K562 (cell line): ENCODE data around the gene SND1. TPM values are rescaled to one million over a fixed set of nuclear protein-coding genes. Genes with fewer than 3 reads are reported as not detected.

ENCODE experiments used
- ARID2 ChIP-seq: fragments of 450-650 bp; IDR thresholded peaks from 2 replicates; pipeline ENCODE4 v1.6.1; 2017; ENCODE audit warnings: antibody characterized with exemption, mild to moderate bottlenecking
- CBX3 ChIP-seq, 2 experiments: IDR thresholded peaks; 1 replicate in 1 of 2; 2 replicates in 1 of 2; pipeline ENCODE4 v1.6.1; 2012; ENCODE audit warnings: inconsistent platforms in 2 of 2, low read length in 2 of 2, borderline replicate concordance in 1 of 2, control low read depth in 1 of 2
- EP300 ChIP-seq: IDR thresholded peaks from 2 replicates; pipeline ENCODE4 v1.6.1; 2012; ENCODE audit warnings: low read length, improper control_type of control experiment
- GABPA ChIP-seq: fragments of 200-800 bp; sonication (Bioruptor generic); conservative IDR thresholded peaks from 2 replicates; pipeline ENCODE4 v1.6.1; 2016; ENCODE audit warnings: low read depth, missing genetic modification characterization, missing compliant biosample characterization
- HDAC6 ChIP-seq: IDR thresholded peaks from 2 replicates; pipeline ENCODE4 v1.6.1; 2012; ENCODE audit warnings: low read depth, mild to moderate bottlenecking, control low read depth, inconsistent platforms, low read length, moderate library complexity
- STAG1 ChIP-seq: sonication (generic); formaldehyde crosslinking; IDR thresholded peaks from 2 replicates; pipeline ENCODE4 v1.5.0; 2020; ENCODE audit warnings: missing genetic modification reagents, borderline replicate concordance
- ZBTB17 ChIP-seq: fragments of 450-650 bp; formaldehyde crosslinking; IDR thresholded peaks from 2 replicates; pipeline ENCODE4 v1.4.0; 2020; ENCODE audit warnings: mild to moderate bottlenecking
- polyA plus RNA-seq, 8 experiments: library from polyadenylated mRNA; depleted of rRNA in 4 of 8; stranded (reverse) in 5 of 8; unstranded in 3 of 8; fragments of >200 nt; fragmentation: Nextera tagmentation in 2 of 8; fragmentation: Illumina TruSeq in 1 of 8; extraction: Ambion mirVana in 2 of 8; extraction: Trizol in 1 of 8; gene quantifications; 2 replicates each; pipeline versions ENCODE4 v1.2.1 to v1.2.3, GENCODE V29; 2011 to 2014; ENCODE audit warnings: inconsistent platforms in 1 of 8, missing spikeins in 1 of 8
- total RNA-seq, 7 experiments: library from RNA; depleted of rRNA in 6 of 7; stranded (reverse); fragments of >200 nt in 6 of 7; fragmentation: Illumina TruSeq in 2 of 7; extraction: Trizol in 2 of 7; gene quantifications; 2 replicates each; pipeline versions ENCODE4 v1.2.1 to v1.2.3, GENCODE V29; 2011 to 2021; ENCODE audit warnings: low replicate concordance in 1 of 7
- TF ChIP-seq, protein P1 (sequence below): fragments of 450-650 bp; IDR thresholded peaks from 2 replicates; pipeline ENCODE4 v1.6.1; 2018; ENCODE audit not compliant: partially characterized antibody
- TF ChIP-seq, protein P2 (sequence below): fragments of 150-350 bp; IDR thresholded peaks from 2 replicates; pipeline ENCODE4 v1.6.1; 2014; ENCODE audit warnings: low read depth, mild to moderate bottlenecking, low read length, borderline replicate concordance

The SND1 gene
- total and polyA plus RNA-seq, 9 of the 15 experiments (the other 6 are each of a cell fraction or from before 2014, with no cell fraction given): 46.5 to 307 (median 191) TPM

DNA sequence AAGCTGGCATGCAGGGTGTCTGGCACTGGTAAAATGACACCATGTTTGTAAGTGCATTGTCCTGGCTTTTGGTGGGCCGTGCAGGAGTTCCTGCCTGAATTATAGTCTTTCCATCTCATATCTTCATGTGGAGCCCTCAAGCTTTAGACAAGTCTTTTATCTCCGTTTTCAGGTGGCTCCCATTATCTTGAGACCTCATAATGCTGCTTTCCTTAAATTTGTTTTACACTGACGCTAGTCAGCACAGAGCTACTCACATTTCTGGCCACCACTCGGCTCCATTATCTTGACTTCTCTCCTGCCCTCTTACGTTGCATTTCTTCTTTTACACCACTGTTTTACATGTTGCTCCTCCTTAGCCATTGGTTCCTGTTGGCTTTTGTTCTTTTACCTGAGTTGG lies 342.0 kb downstream of the SND1 start (continued):
- TF ChIP-seq, protein P1, sequence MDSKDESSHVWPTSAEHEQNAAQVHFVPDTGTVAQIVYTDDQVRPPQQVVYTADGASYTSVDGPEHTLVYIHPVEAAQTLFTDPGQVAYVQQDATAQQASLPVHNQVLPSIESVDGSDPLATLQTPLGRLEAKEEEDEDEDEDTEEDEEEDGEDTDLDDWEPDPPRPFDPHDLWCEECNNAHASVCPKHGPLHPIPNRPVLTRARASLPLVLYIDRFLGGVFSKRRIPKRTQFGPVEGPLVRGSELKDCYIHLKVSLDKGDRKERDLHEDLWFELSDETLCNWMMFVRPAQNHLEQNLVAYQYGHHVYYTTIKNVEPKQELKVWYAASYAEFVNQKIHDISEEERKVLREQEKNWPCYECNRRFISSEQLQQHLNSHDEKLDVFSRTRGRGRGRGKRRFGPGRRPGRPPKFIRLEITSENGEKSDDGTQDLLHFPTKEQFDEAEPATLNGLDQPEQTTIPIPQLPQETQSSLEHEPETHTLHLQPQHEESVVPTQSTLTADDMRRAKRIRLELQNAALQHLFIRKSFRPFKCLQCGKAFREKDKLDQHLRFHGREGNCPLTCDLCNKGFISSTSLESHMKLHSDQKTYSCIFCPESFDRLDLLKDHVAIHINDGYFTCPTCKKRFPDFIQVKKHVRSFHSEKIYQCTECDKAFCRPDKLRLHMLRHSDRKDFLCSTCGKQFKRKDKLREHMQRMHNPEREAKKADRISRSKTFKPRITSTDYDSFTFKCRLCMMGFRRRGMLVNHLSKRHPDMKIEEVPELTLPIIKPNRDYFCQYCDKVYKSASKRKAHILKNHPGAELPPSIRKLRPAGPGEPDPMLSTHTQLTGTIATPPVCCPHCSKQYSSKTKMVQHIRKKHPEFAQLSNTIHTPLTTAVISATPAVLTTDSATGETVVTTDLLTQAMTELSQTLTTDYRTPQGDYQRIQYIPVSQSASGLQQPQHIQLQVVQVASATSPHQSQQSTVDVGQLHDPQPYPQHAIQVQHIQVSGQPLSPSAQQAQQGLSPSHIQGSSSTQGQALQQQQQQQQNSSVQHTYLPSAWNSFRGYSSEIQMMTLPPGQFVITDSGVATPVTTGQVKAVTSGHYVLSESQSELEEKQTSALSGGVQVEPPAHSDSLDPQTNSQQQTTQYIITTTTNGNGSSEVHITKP: no peak
- TF ChIP-seq CBX3 (IDR thresholded peaks at IDR 0.05; ENCODE audit: borderline replicate concordance in 1 of 2, low read length in 2 of 2): no peak
- TF ChIP-seq EP300: peak; percentile 28; the same call in 1 of the 2 replicates
- TF ChIP-seq, protein P2, sequence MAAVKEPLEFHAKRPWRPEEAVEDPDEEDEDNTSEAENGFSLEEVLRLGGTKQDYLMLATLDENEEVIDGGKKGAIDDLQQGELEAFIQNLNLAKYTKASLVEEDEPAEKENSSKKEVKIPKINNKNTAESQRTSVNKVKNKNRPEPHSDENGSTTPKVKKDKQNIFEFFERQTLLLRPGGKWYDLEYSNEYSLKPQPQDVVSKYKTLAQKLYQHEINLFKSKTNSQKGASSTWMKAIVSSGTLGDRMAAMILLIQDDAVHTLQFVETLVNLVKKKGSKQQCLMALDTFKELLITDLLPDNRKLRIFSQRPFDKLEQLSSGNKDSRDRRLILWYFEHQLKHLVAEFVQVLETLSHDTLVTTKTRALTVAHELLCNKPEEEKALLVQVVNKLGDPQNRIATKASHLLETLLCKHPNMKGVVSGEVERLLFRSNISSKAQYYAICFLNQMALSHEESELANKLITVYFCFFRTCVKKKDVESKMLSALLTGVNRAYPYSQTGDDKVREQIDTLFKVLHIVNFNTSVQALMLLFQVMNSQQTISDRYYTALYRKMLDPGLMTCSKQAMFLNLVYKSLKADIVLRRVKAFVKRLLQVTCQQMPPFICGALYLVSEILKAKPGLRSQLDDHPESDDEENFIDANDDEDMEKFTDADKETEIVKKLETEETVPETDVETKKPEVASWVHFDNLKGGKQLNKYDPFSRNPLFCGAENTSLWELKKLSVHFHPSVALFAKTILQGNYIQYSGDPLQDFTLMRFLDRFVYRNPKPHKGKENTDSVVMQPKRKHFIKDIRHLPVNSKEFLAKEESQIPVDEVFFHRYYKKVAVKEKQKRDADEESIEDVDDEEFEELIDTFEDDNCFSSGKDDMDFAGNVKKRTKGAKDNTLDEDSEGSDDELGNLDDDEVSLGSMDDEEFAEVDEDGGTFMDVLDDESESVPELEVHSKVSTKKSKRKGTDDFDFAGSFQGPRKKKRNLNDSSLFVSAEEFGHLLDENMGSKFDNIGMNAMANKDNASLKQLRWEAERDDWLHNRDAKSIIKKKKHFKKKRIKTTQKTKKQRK: no peak
- no peak for TF ChIP-seq STAG1 (CRISPR knock-in tag)
- no peak for TF ChIP-seq HDAC6
- no peak for TF ChIP-seq GABPA (tag)
- TF ChIP-seq ZBTB17 (CRISPR knock-in tag): no peak
- TF ChIP-seq ARID2: no peak
- TF ChIP-seq, all 486 proteins: peak for 36
